ENCODE measurements around the gene SLC5A5. TPM values are rescaled to one million over a fixed set of nuclear protein-coding genes. Genes with fewer than 3 reads are reported as not detected.

SLC5A5 gene
- total and polyA plus RNA-seq, 2 of the 8 experiments (the other 6 are each of a cell fraction or from before 2014, with no cell fraction given) = 1.5 to 1.8 TPM

- TF ChIP-seq, protein P1, sequence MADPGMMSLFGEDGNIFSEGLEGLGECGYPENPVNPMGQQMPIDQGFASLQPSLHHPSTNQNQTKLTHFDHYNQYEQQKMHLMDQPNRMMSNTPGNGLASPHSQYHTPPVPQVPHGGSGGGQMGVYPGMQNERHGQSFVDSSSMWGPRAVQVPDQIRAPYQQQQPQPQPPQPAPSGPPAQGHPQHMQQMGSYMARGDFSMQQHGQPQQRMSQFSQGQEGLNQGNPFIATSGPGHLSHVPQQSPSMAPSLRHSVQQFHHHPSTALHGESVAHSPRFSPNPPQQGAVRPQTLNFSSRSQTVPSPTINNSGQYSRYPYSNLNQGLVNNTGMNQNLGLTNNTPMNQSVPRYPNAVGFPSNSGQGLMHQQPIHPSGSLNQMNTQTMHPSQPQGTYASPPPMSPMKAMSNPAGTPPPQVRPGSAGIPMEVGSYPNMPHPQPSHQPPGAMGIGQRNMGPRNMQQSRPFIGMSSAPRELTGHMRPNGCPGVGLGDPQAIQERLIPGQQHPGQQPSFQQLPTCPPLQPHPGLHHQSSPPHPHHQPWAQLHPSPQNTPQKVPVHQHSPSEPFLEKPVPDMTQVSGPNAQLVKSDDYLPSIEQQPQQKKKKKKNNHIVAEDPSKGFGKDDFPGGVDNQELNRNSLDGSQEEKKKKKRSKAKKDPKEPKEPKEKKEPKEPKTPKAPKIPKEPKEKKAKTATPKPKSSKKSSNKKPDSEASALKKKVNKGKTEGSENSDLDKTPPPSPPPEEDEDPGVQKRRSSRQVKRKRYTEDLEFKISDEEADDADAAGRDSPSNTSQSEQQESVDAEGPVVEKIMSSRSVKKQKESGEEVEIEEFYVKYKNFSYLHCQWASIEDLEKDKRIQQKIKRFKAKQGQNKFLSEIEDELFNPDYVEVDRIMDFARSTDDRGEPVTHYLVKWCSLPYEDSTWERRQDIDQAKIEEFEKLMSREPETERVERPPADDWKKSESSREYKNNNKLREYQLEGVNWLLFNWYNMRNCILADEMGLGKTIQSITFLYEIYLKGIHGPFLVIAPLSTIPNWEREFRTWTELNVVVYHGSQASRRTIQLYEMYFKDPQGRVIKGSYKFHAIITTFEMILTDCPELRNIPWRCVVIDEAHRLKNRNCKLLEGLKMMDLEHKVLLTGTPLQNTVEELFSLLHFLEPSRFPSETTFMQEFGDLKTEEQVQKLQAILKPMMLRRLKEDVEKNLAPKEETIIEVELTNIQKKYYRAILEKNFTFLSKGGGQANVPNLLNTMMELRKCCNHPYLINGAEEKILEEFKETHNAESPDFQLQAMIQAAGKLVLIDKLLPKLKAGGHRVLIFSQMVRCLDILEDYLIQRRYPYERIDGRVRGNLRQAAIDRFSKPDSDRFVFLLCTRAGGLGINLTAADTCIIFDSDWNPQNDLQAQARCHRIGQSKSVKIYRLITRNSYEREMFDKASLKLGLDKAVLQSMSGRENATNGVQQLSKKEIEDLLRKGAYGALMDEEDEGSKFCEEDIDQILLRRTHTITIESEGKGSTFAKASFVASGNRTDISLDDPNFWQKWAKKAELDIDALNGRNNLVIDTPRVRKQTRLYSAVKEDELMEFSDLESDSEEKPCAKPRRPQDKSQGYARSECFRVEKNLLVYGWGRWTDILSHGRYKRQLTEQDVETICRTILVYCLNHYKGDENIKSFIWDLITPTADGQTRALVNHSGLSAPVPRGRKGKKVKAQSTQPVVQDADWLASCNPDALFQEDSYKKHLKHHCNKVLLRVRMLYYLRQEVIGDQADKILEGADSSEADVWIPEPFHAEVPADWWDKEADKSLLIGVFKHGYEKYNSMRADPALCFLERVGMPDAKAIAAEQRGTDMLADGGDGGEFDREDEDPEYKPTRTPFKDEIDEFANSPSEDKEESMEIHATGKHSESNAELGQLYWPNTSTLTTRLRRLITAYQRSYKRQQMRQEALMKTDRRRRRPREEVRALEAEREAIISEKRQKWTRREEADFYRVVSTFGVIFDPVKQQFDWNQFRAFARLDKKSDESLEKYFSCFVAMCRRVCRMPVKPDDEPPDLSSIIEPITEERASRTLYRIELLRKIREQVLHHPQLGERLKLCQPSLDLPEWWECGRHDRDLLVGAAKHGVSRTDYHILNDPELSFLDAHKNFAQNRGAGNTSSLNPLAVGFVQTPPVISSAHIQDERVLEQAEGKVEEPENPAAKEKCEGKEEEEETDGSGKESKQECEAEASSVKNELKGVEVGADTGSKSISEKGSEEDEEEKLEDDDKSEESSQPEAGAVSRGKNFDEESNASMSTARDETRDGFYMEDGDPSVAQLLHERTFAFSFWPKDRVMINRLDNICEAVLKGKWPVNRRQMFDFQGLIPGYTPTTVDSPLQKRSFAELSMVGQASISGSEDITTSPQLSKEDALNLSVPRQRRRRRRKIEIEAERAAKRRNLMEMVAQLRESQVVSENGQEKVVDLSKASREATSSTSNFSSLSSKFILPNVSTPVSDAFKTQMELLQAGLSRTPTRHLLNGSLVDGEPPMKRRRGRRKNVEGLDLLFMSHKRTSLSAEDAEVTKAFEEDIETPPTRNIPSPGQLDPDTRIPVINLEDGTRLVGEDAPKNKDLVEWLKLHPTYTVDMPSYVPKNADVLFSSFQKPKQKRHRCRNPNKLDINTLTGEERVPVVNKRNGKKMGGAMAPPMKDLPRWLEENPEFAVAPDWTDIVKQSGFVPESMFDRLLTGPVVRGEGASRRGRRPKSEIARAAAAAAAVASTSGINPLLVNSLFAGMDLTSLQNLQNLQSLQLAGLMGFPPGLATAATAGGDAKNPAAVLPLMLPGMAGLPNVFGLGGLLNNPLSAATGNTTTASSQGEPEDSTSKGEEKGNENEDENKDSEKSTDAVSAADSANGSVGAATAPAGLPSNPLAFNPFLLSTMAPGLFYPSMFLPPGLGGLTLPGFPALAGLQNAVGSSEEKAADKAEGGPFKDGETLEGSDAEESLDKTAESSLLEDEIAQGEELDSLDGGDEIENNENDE (IDR thresholded peaks at IDR 0.05; ENCODE audit: insufficient replicate concordance, low read length) = no peak
Measured at GRCh38 chr19:17936379-17936778, 64.6 kb downstream of the SLC5A5 start (continued).
